ENCODE data around the gene GFI1. TPM values are rescaled to one million over a fixed set of nuclear protein-coding genes. Genes with fewer than 3 reads are reported as not detected.

Gene GFI1
- total and polyA plus RNA-seq, 9 donors, result 0.12 to 0.92 (median 0.33) TPM; not detected in 1

- H3K4me3 ChIP-seq, result peak overlapping the region; percentile 20
Measured at GRCh38 chr1:92482665-92483609, 3.8 kb downstream of the GFI1 start.

GRCh38 chr1:92481971-92482664 lies 4.6 kb downstream of the GFI1 start:
- Histone ChIP-seq H3K27ac (no peak overlapping the region), H3K36me3 (no peaks in the 10 kb centered on the region), H3K4me3 (peak overlapping the region; percentile 20), H3K27me3 (no peaks in the 10 kb centered on the region), H3K9me3 (no peaks in the 10 kb centered on the region), H3K4me1 (ENCODE audit: insufficient read depth) (peaks cover 24% of the 10 kb centered on the region)
- intact Hi-C loops (cut with DNase I), result no loop called here
- TF ChIP-seq POLR2A (IDR thresholded peaks at IDR 0.05) (no peak), EP300 (IDR thresholded peaks at IDR 0.05) (no peak), CTCF (IDR thresholded peaks at IDR 0.05) (no peak)
- no peak for DNase-seq
- 3 to 5% (median 3%) methylated on average over 39 of the region's 39 CpGs for whole genome bisulfite sequencing, 3 donors

More at GRCh38 chr1:92482665-92483609, 3.8 kb downstream of the GFI1 start:
- intact Hi-C loops (cut with DNase I), result no loop called here
- H3K27me3 ChIP-seq, result no peaks in the 10 kb centered on the region
- H3K27ac ChIP-seq, result no peak overlapping the region
- no peak for TF ChIP-seq EP300 (IDR thresholded peaks at IDR 0.05)
- no peak for TF ChIP-seq CTCF (IDR thresholded peaks at IDR 0.05)
- TF ChIP-seq POLR2A (IDR thresholded peaks at IDR 0.05), result no peak
- no peaks in the 10 kb centered on the region for H3K36me3 ChIP-seq
- peaks cover 24% of the 10 kb centered on the region for H3K4me1 ChIP-seq (ENCODE audit: insufficient read depth)
- DNase-seq, result no peak
- no peaks in the 10 kb centered on the region for H3K9me3 ChIP-seq
- 3 to 4% (median 4%) methylated on average over 54 to 62 of the region's 62 CpGs for WGBS, 3 donors

GRCh38 chr1:92481599-92481925 lies 5.2 kb downstream of the GFI1 start:
- Histone ChIP-seq H3K9me3 (no peaks in the 10 kb centered on the region), H3K27ac (no peak overlapping the region), H3K4me3 (no peak overlapping the region), H3K4me1 (ENCODE audit: insufficient read depth) (peaks cover 20% of the 10 kb centered on the region), H3K27me3 (no peaks in the 10 kb centered on the region), H3K36me3 (no peaks in the 10 kb centered on the region)
- no peak for TF ChIP-seq CTCF (IDR thresholded peaks at IDR 0.05)
- no peak for TF ChIP-seq POLR2A (IDR thresholded peaks at IDR 0.05)
- no peak for TF ChIP-seq EP300 (IDR thresholded peaks at IDR 0.05)
- WGBS, 3 donors, result 13 to 22% (median 14%) methylated on average over 12 of the region's 12 CpGs
- no peak for DNase-seq
- intact Hi-C loops (cut with DNase I), result no loop called here

GRCh38 chr1:92480813-92481598 lies 5.7 kb downstream of the GFI1 start:
- no peaks in the 10 kb centered on the region for H3K27me3 ChIP-seq
- H3K4me3 ChIP-seq, result no peak overlapping the region
- no peak for DNase-seq
- peaks cover 19% of the 10 kb centered on the region for H3K4me1 ChIP-seq (ENCODE audit: insufficient read depth)
- TF ChIP-seq EP300 (IDR thresholded peaks at IDR 0.05) (no peak), CTCF (IDR thresholded peaks at IDR 0.05) (no peak), POLR2A (IDR thresholded peaks at IDR 0.05) (no peak)
- WGBS, 3 donors, result 5 to 8% (median 7%) methylated on average over 45 to 65 of the region's 65 CpGs
- no peaks in the 10 kb centered on the region for H3K9me3 ChIP-seq
- no peak overlapping the region for H3K27ac ChIP-seq
- intact Hi-C loops (cut with DNase I), result no loop called here
- no peaks in the 10 kb centered on the region for H3K36me3 ChIP-seq

Measured in ovary (tissue), 9 donors.